Uterus (tissue), 4 donors: ENCODE data around the gene ELF2. TPM values are rescaled to one million over a fixed set of nuclear protein-coding genes. Genes with fewer than 3 reads are reported as not detected.

Experiments
- DNase-seq, 2 donors: peaks; one replicate each; pipeline ENCODE4 v3.0.0-alpha.2; 2019 to 2020
- H3K27ac ChIP-seq, 2 donors: fragments of 200-600 bp; sonication (generic); 1 replicate in 1 of 2; 2 replicates in 1 of 2; pipeline ENCODE4 v1.5.1; 2016 to 2018
- H3K27me3 ChIP-seq, 2 donors: fragments of 200-600 bp; sonication (generic); one replicate each; pipeline ENCODE4 v1.5.1; 2018 to 2019; ENCODE audit warnings: control low read depth in 1 of 2
- H3K36me3 ChIP-seq, 2 donors: fragments of 200-600 bp; sonication (generic); one replicate each; pipeline ENCODE4 v1.5.1; 2019; ENCODE audit warnings: control low read depth in 1 of 2
- H3K4me1 ChIP-seq, 2 donors: fragments of 200-600 bp; sonication (generic); one replicate each; pipeline ENCODE4 v1.5.1; 2018 to 2019; ENCODE audit warnings: control low read depth in 1 of 2
- H3K4me3 ChIP-seq, 2 donors: fragments of 200-600 bp; sonication (generic); 1 replicate in 1 of 2; 2 replicates in 1 of 2; pipeline ENCODE4 v1.5.1; 2018 to 2019; ENCODE audit warnings: mild to moderate bottlenecking in 1 of 2
- H3K9me3 ChIP-seq, 2 donors: fragments of 200-600 bp; sonication (generic); one replicate each; pipeline ENCODE4 v1.5.1; 2019; ENCODE audit warnings: control low read depth in 1 of 2
- CTCF ChIP-seq, 4 experiments: fragments of 200-600 bp in 2 of 4; fragments of 450-650 bp in 2 of 4; sonication (generic) in 2 of 4; IDR thresholded peaks; one replicate each; pipeline ENCODE4 v1.5.1; 2016 to 2019; ENCODE audit warnings: antibody characterized with exemption in 4 of 4, mild to moderate bottlenecking in 2 of 4, moderate library complexity in 1 of 4
- POLR2A ChIP-seq, 2 donors: fragments of 450-650 bp; IDR thresholded peaks; one replicate each; pipeline ENCODE4 v1.6.1; 2016; ENCODE audit warnings: antibody characterized with exemption in 2 of 2, mild to moderate bottlenecking in 1 of 2, moderate library complexity in 1 of 2
- intact Hi-C: fragments of 100-400 bp; cut with DNase I; formaldehyde crosslinking; loops from one replicate; pipeline ENCODE4 v1.15.1; 2023; ENCODE audit warnings: low total_unique reads
- total RNA-seq, 4 donors: library from RNA; depleted of rRNA in 3 of 4; stranded (reverse); fragments of >200 nt in 3 of 4; gene quantifications; one replicate each; pipeline versions ENCODE4 v1.1.0 to v1.2.4, GENCODE V29; 2014 to 2023
- donor health status: DM: yes; HTN: yes; CAD: no.

ELF2 gene
- total RNA-seq, 4 donors from 2014 or later: 65.8 to 103 (median 86.0) TPM

GRCh38 chr4:139092271-139092670 is 84.7 kb downstream of the ELF2 start:
- no peak for TF ChIP-seq CTCF (IDR thresholded peaks at IDR 0.05)
- no peak for TF ChIP-seq POLR2A (IDR thresholded peaks at IDR 0.05)
- no peak overlapping the region for H3K27ac ChIP-seq
- intact Hi-C loops: loop anchor here (10.0 kb wide), 1 partner anchor 203 kb away; no protein-coding TSS in a partner anchor

GRCh38 chr4:139085141-139085540 is 91.9 kb downstream of the ELF2 start:
- intact Hi-C loops: loop anchor here (10.0 kb wide), 1 partner anchor 90 kb away; the partner anchor contains the start of gene ELF2
- Histone ChIP-seq H3K4me1 (peaks cover 0 to 5% of the 10 kb centered on the region in 2 donors), H3K27ac (peak overlapping the region; percentile 88 to 94), H3K27me3 (no peaks in the 10 kb centered on the region), H3K36me3 (no peaks in the 10 kb centered on the region), H3K9me3 (no peaks in the 10 kb centered on the region), H3K4me3 (peak overlapping the region; percentile 64)
- TF ChIP-seq CTCF (IDR thresholded peaks at IDR 0.05) (peak in 1 of 4 experiments; percentile 4), POLR2A (IDR thresholded peaks at IDR 0.05) (no peak)
- DNase-seq: no peak

More at GRCh38 chr4:139092271-139092670, 84.7 kb downstream of the ELF2 start:
- Histone ChIP-seq H3K4me1 (no peaks in the 10 kb centered on the region), H3K9me3 (no peaks in the 10 kb centered on the region), H3K27me3 (no peaks in the 10 kb centered on the region), H3K4me3 (no peak overlapping the region), H3K36me3 (no peaks in the 10 kb centered on the region)
- DNase-seq: no peak

- Histone ChIP-seq H3K27me3 (no peaks in the 10 kb centered on the region), H3K9me3 (no peaks in the 10 kb centered on the region), H3K4me3 (peak overlapping the region; percentile 64), H3K36me3 (no peaks in the 10 kb centered on the region), H3K27ac (peak overlapping the region; percentile 88 to 94), H3K4me1 (peaks cover 0 to 5% of the 10 kb centered on the region in 2 donors)
- DNase-seq: no peak
- intact Hi-C loops: loop anchor here (10.0 kb wide), 1 partner anchor 90 kb away; the partner anchor contains the start of gene ELF2
- TF ChIP-seq POLR2A (IDR thresholded peaks at IDR 0.05): no peak
- no peak for TF ChIP-seq CTCF (IDR thresholded peaks at IDR 0.05)
Observed at GRCh38 chr4:139084804-139085093, 92.3 kb downstream of the ELF2 start.

- no peaks in the 10 kb centered on the region for H3K27me3 ChIP-seq
- H3K4me3 ChIP-seq: peak overlapping the region; percentile 64
- peaks cover 0 to 5% of the 10 kb centered on the region in 2 donors for H3K4me1 ChIP-seq
- TF ChIP-seq CTCF (IDR thresholded peaks at IDR 0.05) (peak in 3 of 4 experiments; percentile 41 to 51 (median 46)), POLR2A (IDR thresholded peaks at IDR 0.05) (peak in 1 of 2 donors; percentile 40)
- peak overlapping the region; percentile 88 to 94 for H3K27ac ChIP-seq
- intact Hi-C loops: loop anchor here (10.0 kb wide), 1 partner anchor 91 kb away; the partner anchor contains the start of gene ELF2
- peak; percentile 83 to 87 for DNase-seq
- no peaks in the 10 kb centered on the region for H3K36me3 ChIP-seq
- no peaks in the 10 kb centered on the region for H3K9me3 ChIP-seq
Observed at GRCh38 chr4:139083956-139084803, 92.8 kb downstream of the ELF2 start.

GRCh38 chr4:139083607-139083955 is 93.4 kb downstream of the ELF2 start:
- peak; percentile 55 to 56 for DNase-seq
- intact Hi-C loops: loop anchor here (10.0 kb wide), 1 partner anchor 91 kb away; the partner anchor contains the start of gene ELF2
- H3K36me3 ChIP-seq: no peaks in the 10 kb centered on the region
- no peaks in the 10 kb centered on the region for H3K9me3 ChIP-seq
- peak overlapping the region; percentile 88 to 94 for H3K27ac ChIP-seq
- H3K27me3 ChIP-seq: no peaks in the 10 kb centered on the region
- TF ChIP-seq CTCF (IDR thresholded peaks at IDR 0.05) (peak in 2 of 4 experiments; percentile 9 to 14), POLR2A (IDR thresholded peaks at IDR 0.05) (no peak)
- peaks cover 0 to 5% of the 10 kb centered on the region in 2 donors for H3K4me1 ChIP-seq
- H3K4me3 ChIP-seq: peak overlapping the region; percentile 64
